DMS79 (cell line): ENCODE results near the gene TMCO4.
"Not testable (repeated sequence)": the region's sequence is repeated elsewhere in the genome, so short reads cannot be mapped to it uniquely, and the experiment has no call there.

Experiments used
- DNase-seq: peaks from one replicate; lab custom pipeline; 2025; lab: John Stamatoyannopoulos, UW

Gene TMCO4

GRCh38 chr1:19799230-19800075 lies at the start of gene TMCO4:
TMCO4 (minus strand) TSS chr1:19799916; CDS start chr1:19780758, 19,158 bp downstream.
- DNase-seq: peak; percentile 43

- DNase-seq: not testable (repeated sequence)
Measured at GRCh38 chr1:19849307-19849706, 49.6 kb upstream of the TMCO4 start.

GRCh38 chr1:19847334-19847733 lies 47.6 kb upstream of the TMCO4 start:
- DNase-seq: not testable (repeated sequence)

GRCh38 chr1:19846338-19846737 lies 46.6 kb upstream of the TMCO4 start:
- no peak for DNase-seq

- DNase-seq: no peak
Measured at GRCh38 chr1:19845555-19845954, 45.8 kb upstream of the TMCO4 start.

GRCh38 chr1:19844731-19845495 lies 45.2 kb upstream of the TMCO4 start:
- DNase-seq: no peak

- no peak for DNase-seq
Measured at GRCh38 chr1:19840228-19840627, 40.5 kb upstream of the TMCO4 start.

GRCh38 chr1:19837866-19838265 lies 38.1 kb upstream of the TMCO4 start:
- no peak for DNase-seq

- DNase-seq: no peak
Measured at GRCh38 chr1:19835578-19835977, 35.9 kb upstream of the TMCO4 start.

GRCh38 chr1:19831441-19831840 lies 31.7 kb upstream of the TMCO4 start:
- DNase-seq: no peak

- no peak for DNase-seq
Measured at GRCh38 chr1:19828546-19828945, 28.8 kb upstream of the TMCO4 start.

GRCh38 chr1:19825298-19825697 lies 25.6 kb upstream of the TMCO4 start:
- DNase-seq: no peak

GRCh38 chr1:19824541-19824940 lies 24.8 kb upstream of the TMCO4 start:
- no peak for DNase-seq

- no peak for DNase-seq
Measured at GRCh38 chr1:19824036-19824435, 24.3 kb upstream of the TMCO4 start.

- DNase-seq: no peak
Measured at GRCh38 chr1:19819701-19820100, 20.0 kb upstream of the TMCO4 start.

- DNase-seq: no peak
Measured at GRCh38 chr1:19818324-19818723, 18.6 kb upstream of the TMCO4 start.

- DNase-seq: no peak
Measured at GRCh38 chr1:19817160-19817559, 17.4 kb upstream of the TMCO4 start.

GRCh38 chr1:19816737-19817086 lies 17.0 kb upstream of the TMCO4 start:
- not testable (repeated sequence) for DNase-seq

GRCh38 chr1:19815801-19816736 lies 16.4 kb upstream of the TMCO4 start:
- DNase-seq: peak; percentile 90

- peak; percentile 38 for DNase-seq
Measured at GRCh38 chr1:19814681-19815503, 15.2 kb upstream of the TMCO4 start, which contains the start of gene RNF186. RNF186 (minus strand) TSS chr1:19815283; CDS start chr1:19815101, 182 bp downstream.

- DNase-seq: no peak
Measured at GRCh38 chr1:19814244-19814661, 14.5 kb upstream of the TMCO4 start.
